MM.1S (cell line): ENCODE data around the gene RHOU.

ENCODE experiments used
- DNase-seq: peaks from one replicate; pipeline ENCODE4 v3.0.0-alpha.2; 2015
- H2AFZ ChIP-seq: fragments of 300-600 bp; sonication (generic); 2 replicates; pipeline ENCODE4 v1.6.0; 2016; ENCODE audit warnings: antibody characterized with exemption, low read length
- H3F3A ChIP-seq: fragments of 300-600 bp; sonication (generic); 2 replicates; pipeline ENCODE4 v1.6.1; 2016; ENCODE audit warnings: mild to moderate bottlenecking, antibody characterized with exemption, low read length, moderate library complexity, mixed read lengths; ENCODE audit not compliant: insufficient read depth
- H3K27ac ChIP-seq: fragments of 300-600 bp; sonication (generic); 2 replicates; pipeline ENCODE4 v1.5.1; 2016; ENCODE audit warnings: mild to moderate bottlenecking, low read length
- H3K27me3 ChIP-seq: fragments of 300-600 bp; sonication (generic); replicated peaks from 2 replicates; pipeline ENCODE4 v1.6.0; 2016; ENCODE audit warnings: low read length; ENCODE audit not compliant: insufficient read depth
- H3K36me3 ChIP-seq: fragments of 300-600 bp; sonication (generic); replicated peaks from 2 replicates; pipeline ENCODE4 v1.6.1; 2016; ENCODE audit warnings: mild to moderate bottlenecking, low read length, mixed read lengths; ENCODE audit not compliant: insufficient read depth
- H3K4me1 ChIP-seq: fragments of 300-600 bp; sonication (generic); 2 replicates; pipeline ENCODE4 v1.6.1; 2016; ENCODE audit warnings: low read length, mixed read lengths
- H3K4me2 ChIP-seq: fragments of 300-600 bp; sonication (generic); 2 replicates; pipeline ENCODE4 v1.6.0; 2016; ENCODE audit warnings: low read depth, low read length
- H3K4me3 ChIP-seq: fragments of 300-600 bp; sonication (generic); 2 replicates; pipeline ENCODE4 v1.5.1; 2016; ENCODE audit warnings: low read length, mixed read lengths
- H3K79me2 ChIP-seq: fragments of 300-600 bp; sonication (generic); 2 replicates; pipeline ENCODE4 v1.6.1; 2016; ENCODE audit warnings: mixed run types, low read length, mixed read lengths
- H3K9ac ChIP-seq: fragments of 300-600 bp; sonication (generic); 2 replicates; pipeline ENCODE4 v1.6.1; 2016; ENCODE audit warnings: low read length, mixed read lengths
- H3K9me2 ChIP-seq: fragments of 300-600 bp; sonication (generic); replicated peaks from 2 replicates; pipeline ENCODE4 v1.6.1; 2016; ENCODE audit warnings: mild to moderate bottlenecking, low read length, mixed read lengths; ENCODE audit not compliant: insufficient read depth
- H3K9me3 ChIP-seq: fragments of 300-600 bp; sonication (generic); replicated peaks from 2 replicates; pipeline ENCODE4 v1.6.1; 2016; ENCODE audit warnings: mild to moderate bottlenecking, low read length, mixed read lengths; ENCODE audit not compliant: insufficient read depth
- H4K20me1 ChIP-seq: fragments of 300-600 bp; sonication (generic); 2 replicates; pipeline ENCODE4 v1.6.1; 2016; ENCODE audit warnings: mild to moderate bottlenecking, low read length, moderate library complexity, mixed read lengths; ENCODE audit not compliant: insufficient read depth
- EZH2 ChIP-seq: fragments of 300-600 bp; sonication (generic); optimal IDR thresholded peaks from 2 replicates; pipeline ENCODE3; 2017; ENCODE audit warnings: low read depth, mild to moderate bottlenecking, antibody characterized with exemption, low read length, mixed read lengths
- EZH2phosphoT487 ChIP-seq: fragments of 300-600 bp; sonication (generic); IDR thresholded peaks from 2 replicates; pipeline ENCODE4 v1.6.1; 2018; ENCODE audit warnings: antibody characterized with exemption, low read length
- TF ChIP-seq, protein P1 (sequence below): fragments of 300-600 bp; sonication (generic); IDR thresholded peaks from 2 replicates; pipeline ENCODE4 v1.5.1; 2016; ENCODE audit warnings: antibody characterized with exemption, low read length, mixed read lengths

The RHOU gene

DNA sequence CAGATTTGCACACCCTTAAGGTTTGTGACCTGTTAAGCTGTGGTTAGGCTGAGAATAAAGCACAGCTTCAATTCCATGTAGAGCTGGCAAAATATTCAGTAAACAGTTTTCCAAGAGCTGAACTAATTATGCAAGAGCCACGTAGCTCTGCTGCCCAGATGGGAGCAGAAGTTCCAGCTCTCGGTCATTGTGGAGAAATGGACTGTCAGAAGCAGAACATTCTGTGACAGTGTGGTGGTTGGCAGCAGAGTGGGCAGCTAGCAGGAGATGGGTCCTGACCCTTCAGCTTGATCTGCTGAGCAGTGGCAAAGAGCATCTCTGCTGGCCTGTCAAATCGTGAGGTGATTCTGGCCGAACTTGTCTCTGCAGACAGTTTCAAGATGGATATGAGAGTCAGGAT is 23.2 kb downstream of the RHOU start:
- Histone ChIP-seq H3K9ac (no peak overlapping the region), H3K79me2 (no peaks in the 10 kb centered on the region), H2AFZ (no peak overlapping the region), H3K36me3 (no peaks in the 10 kb centered on the region), H4K20me1 (no peaks in the 10 kb centered on the region), H3F3A (no peaks in the 10 kb centered on the region), H3K27me3 (no peaks in the 10 kb centered on the region), H3K27ac (no peak overlapping the region), H3K9me3 (no peaks in the 10 kb centered on the region), H3K4me2 (no peak overlapping the region), H3K9me2 (no peaks in the 10 kb centered on the region), H3K4me3 (no peak overlapping the region), H3K4me1 (no peaks in the 10 kb centered on the region)
- DNase-seq, result peak; percentile 41
- TF ChIP-seq EZH2, result no peak

DNA sequence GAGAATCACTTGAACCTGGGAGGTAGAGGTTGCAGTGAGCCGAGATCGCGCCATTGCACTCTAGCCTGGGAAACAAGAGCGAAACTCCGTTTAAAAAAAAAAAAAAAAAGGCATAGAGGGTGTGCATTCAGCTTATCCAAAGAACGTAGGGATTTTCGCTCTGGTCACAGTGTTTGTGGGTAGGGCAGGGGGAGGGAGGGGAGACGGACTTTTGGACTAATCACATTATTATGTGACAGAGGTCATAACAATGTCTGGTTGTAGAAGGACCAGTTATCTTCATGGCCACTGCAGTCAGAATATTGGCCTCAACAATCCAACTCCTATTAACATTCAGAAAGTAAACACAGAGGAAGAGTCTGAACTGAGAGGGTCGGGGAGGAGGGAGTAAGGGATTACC is 25.7 kb downstream of the RHOU start:
- H3K4me1 ChIP-seq, result peaks cover 4% of the 10 kb centered on the region
- H3K27ac ChIP-seq, result no peak overlapping the region
- no peak overlapping the region for H3K4me2 ChIP-seq
- no peaks in the 10 kb centered on the region for H3K9me3 ChIP-seq
- H2AFZ ChIP-seq, result no peak overlapping the region
- no peaks in the 10 kb centered on the region; the same call in 1 of the 2 replicates for H3F3A ChIP-seq
- H3K4me3 ChIP-seq, result no peak overlapping the region
- no peaks in the 10 kb centered on the region for H3K79me2 ChIP-seq
- no peak overlapping the region for H3K9ac ChIP-seq
- H3K27me3 ChIP-seq, result no peaks in the 10 kb centered on the region
- TF ChIP-seq EZH2, result no peak
- TF ChIP-seq, protein P1, sequence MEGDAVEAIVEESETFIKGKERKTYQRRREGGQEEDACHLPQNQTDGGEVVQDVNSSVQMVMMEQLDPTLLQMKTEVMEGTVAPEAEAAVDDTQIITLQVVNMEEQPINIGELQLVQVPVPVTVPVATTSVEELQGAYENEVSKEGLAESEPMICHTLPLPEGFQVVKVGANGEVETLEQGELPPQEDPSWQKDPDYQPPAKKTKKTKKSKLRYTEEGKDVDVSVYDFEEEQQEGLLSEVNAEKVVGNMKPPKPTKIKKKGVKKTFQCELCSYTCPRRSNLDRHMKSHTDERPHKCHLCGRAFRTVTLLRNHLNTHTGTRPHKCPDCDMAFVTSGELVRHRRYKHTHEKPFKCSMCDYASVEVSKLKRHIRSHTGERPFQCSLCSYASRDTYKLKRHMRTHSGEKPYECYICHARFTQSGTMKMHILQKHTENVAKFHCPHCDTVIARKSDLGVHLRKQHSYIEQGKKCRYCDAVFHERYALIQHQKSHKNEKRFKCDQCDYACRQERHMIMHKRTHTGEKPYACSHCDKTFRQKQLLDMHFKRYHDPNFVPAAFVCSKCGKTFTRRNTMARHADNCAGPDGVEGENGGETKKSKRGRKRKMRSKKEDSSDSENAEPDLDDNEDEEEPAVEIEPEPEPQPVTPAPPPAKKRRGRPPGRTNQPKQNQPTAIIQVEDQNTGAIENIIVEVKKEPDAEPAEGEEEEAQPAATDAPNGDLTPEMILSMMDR, result no peak
- no peak for TF ChIP-seq EZH2phosphoT487
- H4K20me1 ChIP-seq, result no peaks in the 10 kb centered on the region
- no peak for DNase-seq
- no peaks in the 10 kb centered on the region for H3K36me3 ChIP-seq
- no peaks in the 10 kb centered on the region for H3K9me2 ChIP-seq

DNA sequence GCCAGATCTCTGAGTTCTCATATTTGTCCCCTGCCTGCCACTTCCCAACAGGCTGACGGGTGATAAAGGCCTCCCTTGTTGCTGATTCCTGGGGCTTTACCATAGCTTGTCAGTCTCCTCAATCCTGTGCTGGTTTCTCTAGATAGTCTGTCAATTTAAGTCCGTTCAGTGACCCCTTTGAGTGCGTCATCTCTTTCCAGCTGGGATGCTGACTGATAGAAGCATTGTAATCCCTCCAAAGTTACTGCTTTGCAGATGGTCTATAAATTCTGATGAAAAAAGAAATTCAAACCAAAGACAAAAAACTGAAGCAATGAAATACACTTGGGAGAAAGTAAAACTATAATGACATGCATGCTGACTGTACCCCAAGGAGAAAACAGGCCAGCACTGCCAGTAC is 28.3 kb downstream of the RHOU start:
- Histone ChIP-seq H3K4me2 (no peak overlapping the region), H3K9ac (no peak overlapping the region), H3K79me2 (no peaks in the 10 kb centered on the region), H3K36me3 (no peaks in the 10 kb centered on the region), H3K4me3 (no peak overlapping the region), H3K4me1 (peaks cover 5% of the 10 kb centered on the region), H2AFZ (no peak overlapping the region), H3F3A (no peaks in the 10 kb centered on the region; the same call in 1 of the 2 replicates), H3K9me3 (no peaks in the 10 kb centered on the region), H3K9me2 (no peaks in the 10 kb centered on the region), H3K27ac (no peak overlapping the region), H3K27me3 (no peaks in the 10 kb centered on the region), H4K20me1 (no peaks in the 10 kb centered on the region)
- TF ChIP-seq EZH2 (no peak), EZH2phosphoT487 (no peak)
- TF ChIP-seq, protein P1, result no peak
- no peak for DNase-seq

DNA sequence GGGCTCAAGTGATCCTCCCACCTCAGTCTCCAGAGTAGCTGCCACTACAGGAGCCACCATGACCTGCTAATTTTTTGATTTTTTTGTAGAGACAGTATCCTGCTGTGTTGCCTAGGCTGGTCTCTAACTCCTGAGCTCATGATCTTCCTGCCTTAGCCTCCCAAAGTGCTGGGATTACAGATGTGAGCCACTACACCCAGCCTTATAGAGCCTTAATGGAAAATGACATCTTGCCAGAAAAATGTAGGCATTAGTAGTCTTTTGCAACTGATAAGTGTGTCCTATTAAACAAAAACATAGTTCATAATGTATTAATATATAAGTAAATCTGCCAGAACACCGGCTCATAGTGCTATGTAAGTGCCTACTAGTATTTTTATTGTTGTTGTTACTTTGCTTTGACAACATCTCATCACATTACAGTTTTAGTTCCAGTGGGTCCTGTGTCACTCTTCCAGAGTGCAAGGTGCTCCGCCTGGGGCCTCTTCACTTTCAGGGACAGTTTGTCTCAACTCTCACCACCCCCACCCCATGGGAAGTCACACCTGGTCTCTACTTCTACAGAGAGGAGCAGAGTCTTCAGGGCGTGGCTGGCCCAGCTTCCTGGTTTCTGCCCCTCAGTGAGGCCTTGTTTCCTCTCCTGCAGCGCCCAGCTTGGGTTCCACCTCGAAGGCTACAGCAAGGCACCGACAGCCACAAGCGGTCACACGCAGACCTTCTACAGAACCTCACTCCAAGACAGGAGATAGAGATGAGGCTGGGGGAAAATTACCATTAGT is 30.1 kb downstream of the RHOU start:
- no peaks in the 10 kb centered on the region; the same call in 1 of the 2 replicates for H3F3A ChIP-seq
- H3K79me2 ChIP-seq, result no peaks in the 10 kb centered on the region
- H3K4me2 ChIP-seq, result no peak overlapping the region; the same call in 1 of the 2 replicates
- no peaks in the 10 kb centered on the region for H3K9me2 ChIP-seq
- no peaks in the 10 kb centered on the region for H4K20me1 ChIP-seq
- peaks cover 5% of the 10 kb centered on the region for H3K4me1 ChIP-seq
- no peak for TF ChIP-seq EZH2
- no peak for TF ChIP-seq EZH2phosphoT487
- TF ChIP-seq, protein P1, result no peak
- peak overlapping the region; percentile 31; the same call in 1 of the 2 replicates for H2AFZ ChIP-seq
- DNase-seq, result peak; percentile 71
- H3K9me3 ChIP-seq, result no peaks in the 10 kb centered on the region
- no peaks in the 10 kb centered on the region for H3K36me3 ChIP-seq
- no peaks in the 10 kb centered on the region for H3K27me3 ChIP-seq
- H3K9ac ChIP-seq, result no peak overlapping the region
- no peak overlapping the region for H3K4me3 ChIP-seq
- peak overlapping the region; percentile 34; the same call in 1 of the 2 replicates for H3K27ac ChIP-seq
